A549 (cell line): ENCODE measurements around the gene RPS21. TPM values are rescaled to one million over a fixed set of nuclear protein-coding genes. Genes with fewer than 3 reads are reported as not detected.

ENCODE experiments used
- ATAC-seq, 2 experiments: fragments of 200-7000 bp in 1 of 2; fragments of >200 bp in 1 of 2; cut with Nextera tagmentation in 1 of 2; cut with Tn5 transposase in 1 of 2; 3 replicates each; pipeline versions ENCODE4 v1.8.0 to v1.9.1; 2018 to 2020; ENCODE audit warnings: mild to moderate bottlenecking in 1 of 2, moderate library complexity in 1 of 2
- CTCF ChIA-PET: fragments of 300-600 bp; sonication (Branson Sonifier 250); formaldehyde crosslinking; extraction: SDS; loops from one replicate; lab custom pipeline; 2021; ENCODE audit warnings: antibody characterized with exemption, inconsistent platforms; lab: Yijun Ruan, JAX
- POLR2A ChIA-PET: fragments of 350-600 bp; formaldehyde crosslinking; extraction: SDS; loops from one replicate; lab custom pipeline; 2021; ENCODE audit warnings: antibody characterized with exemption, inconsistent platforms; lab: Yijun Ruan, JAX
- DNase-seq, 2 experiments: peaks; one replicate each; pipeline versions ENCODE4 v3.0.0 to v3.0.0-alpha.2; 2011 to 2016; ENCODE audit warnings: low read depth in 1 of 2, low spot score in 1 of 2
- FAIRE-seq: peaks from 2 replicates; lab custom pipeline; 2011; peaks lifted over from hg19 to GRCh38; lab: Jason Lieb, UNC
- H3K27ac ChIP-seq, 2 experiments: fragments of >200 bp; sonication (Bioruptor Twin); formaldehyde crosslinking; 3 replicates each; pipeline ENCODE4 v1.5.1; 2016 to 2017
- H3K4me1 ChIP-seq: fragments of >200 bp; sonication (Bioruptor Twin); formaldehyde crosslinking; 3 replicates; pipeline ENCODE4 v1.6.1; 2016
- H3K4me2 ChIP-seq: fragments of >200 bp; sonication (Bioruptor Twin); formaldehyde crosslinking; 3 replicates; pipeline ENCODE4 v1.6.1; 2016
- H3K4me3 ChIP-seq: fragments of >200 bp; sonication (Bioruptor Twin); formaldehyde crosslinking; 3 replicates; pipeline ENCODE4 v1.5.1; 2016
- H3K9me3 ChIP-seq: fragments of >200 bp; sonication (Bioruptor Twin); formaldehyde crosslinking; 3 replicates; pipeline ENCODE4 v1.6.1; 2016
- ATOH8 ChIP-seq: fragments of 250-450 bp; sonication (Bioruptor Pico); IDR thresholded peaks from 2 replicates; pipeline ENCODE4 v1.5.0; 2020; ENCODE audit warnings: low read depth, mild to moderate bottlenecking, moderate library complexity
- BCL3 ChIP-seq: fragments of >200 bp; sonication (Bioruptor Twin); formaldehyde crosslinking; IDR thresholded peaks from 3 replicates; pipeline ENCODE4 v1.6.1; 2016
- CBX2 ChIP-seq: fragments of 200-600 bp; sonication (generic); IDR thresholded peaks from 2 replicates; pipeline ENCODE4 v1.6.1; 2016; ENCODE audit warnings: low read depth, mild to moderate bottlenecking, borderline replicate concordance
- CEBPB ChIP-seq, 2 experiments: fragments of >200 bp in 1 of 2; sonication (Bioruptor Twin) in 1 of 2; formaldehyde crosslinking in 1 of 2; IDR thresholded peaks; 2 replicates each; pipeline ENCODE4 v1.6.1; 2012 to 2016
- CHD2 ChIP-seq: fragments of 150-350 bp; IDR thresholded peaks from 2 replicates; pipeline ENCODE4 v1.6.1; 2014; ENCODE audit warnings: low read length; ENCODE audit not compliant: partially characterized antibody
- E2F6 ChIP-seq: IDR thresholded peaks from 2 replicates; pipeline ENCODE4 v1.6.1; 2012; ENCODE audit warnings: low read depth, borderline replicate concordance
- ELK1 ChIP-seq: fragments of 150-350 bp; IDR thresholded peaks from 2 replicates; pipeline ENCODE4 v1.6.1; 2014; ENCODE audit warnings: low read depth, mild to moderate bottlenecking, low read length
- EP300 ChIP-seq, 2 experiments: fragments of >200 bp; sonication (Bioruptor Twin); formaldehyde crosslinking; IDR thresholded peaks; 2 replicates in 1 of 2; 3 replicates in 1 of 2; pipeline ENCODE4 v1.6.1; 2016 to 2017
- ESRRA ChIP-seq: fragments of 150-350 bp; IDR thresholded peaks from 2 replicates; pipeline ENCODE4 v1.6.1; 2014; ENCODE audit warnings: mild to moderate bottlenecking, low read length, borderline replicate concordance
- FOSB ChIP-seq: fragments of 250-450 bp; sonication (Bioruptor Pico); IDR thresholded peaks from 2 replicates; pipeline ENCODE4 v1.5.0; 2020; ENCODE audit warnings: mild to moderate bottlenecking, moderate library complexity
- HDAC2 ChIP-seq: fragments of 200-600 bp; sonication (generic); IDR thresholded peaks from 2 replicates; pipeline ENCODE4 v1.6.1; 2016
- HEYL ChIP-seq: fragments of 250-450 bp; sonication (Bioruptor Pico); IDR thresholded peaks from 2 replicates; pipeline ENCODE4 v1.8.0; 2021; ENCODE audit warnings: mild to moderate bottlenecking, moderate library complexity
- HOXA7 ChIP-seq: fragments of 250-450 bp; sonication (Bioruptor Pico); IDR thresholded peaks from 2 replicates; pipeline ENCODE4 v1.5.0; 2020; ENCODE audit warnings: mild to moderate bottlenecking, moderate library complexity
- JUN ChIP-seq, 2 experiments: fragments of >200 bp; sonication (Bioruptor Twin); formaldehyde crosslinking; IDR thresholded peaks; 2 replicates in 1 of 2; 3 replicates in 1 of 2; pipeline ENCODE4 v1.6.1; 2016 to 2017
- KDM1A ChIP-seq: fragments of 200-600 bp; sonication (generic); IDR thresholded peaks from 2 replicates; pipeline ENCODE4 v1.6.1; 2016; ENCODE audit warnings: low read depth, mild to moderate bottlenecking
- KDM5A ChIP-seq: fragments of 200-600 bp; sonication (generic); IDR thresholded peaks from 2 replicates; pipeline ENCODE4 v1.6.1; 2016; ENCODE audit warnings: antibody characterized with exemption, mild to moderate bottlenecking
- MAFK ChIP-seq: fragments of 450-650 bp; IDR thresholded peaks from 2 replicates; pipeline ENCODE4 v1.6.1; 2014; ENCODE audit not compliant: partially characterized antibody
- MAX ChIP-seq: IDR thresholded peaks from 2 replicates; pipeline ENCODE4 v1.6.1; 2012
- MAZ ChIP-seq: fragments of 150-350 bp; IDR thresholded peaks from 2 replicates; pipeline ENCODE4 v1.6.1; 2014; ENCODE audit warnings: antibody characterized with exemption, low read depth, low read length, borderline replicate concordance
- MYC ChIP-seq: IDR thresholded peaks from 2 replicates; pipeline ENCODE4 v1.6.1; 2012; ENCODE audit warnings: mild to moderate bottlenecking, inconsistent platforms, low read length, improper control_type of control experiment, borderline replicate concordance
- NFE2L2 ChIP-seq: fragments of 150-350 bp; conservative IDR thresholded peaks from 2 replicates; pipeline ENCODE4 v1.6.1; 2014; ENCODE audit warnings: low read length
- NPAS2 ChIP-seq: fragments of 250-450 bp; sonication (Bioruptor Pico); IDR thresholded peaks from 2 replicates; pipeline ENCODE4 v1.8.0; 2022; ENCODE audit warnings: mild to moderate bottlenecking, moderate library complexity, borderline replicate concordance
- NR3C1 ChIP-seq: fragments of >200 bp; sonication (Bioruptor Twin); formaldehyde crosslinking; IDR thresholded peaks from 3 replicates; pipeline ENCODE4 v1.6.1; 2017
- PBX3 ChIP-seq: IDR thresholded peaks from 2 replicates; pipeline ENCODE4 v1.6.1; 2012
- PHF8 ChIP-seq: fragments of 200-600 bp; sonication (generic); IDR thresholded peaks from 2 replicates; pipeline ENCODE4 v1.6.1; 2016; ENCODE audit warnings: low read depth, mild to moderate bottlenecking, antibody characterized with exemption, moderate library complexity, borderline replicate concordance
- POLR2A ChIP-seq: IDR thresholded peaks from 2 replicates; pipeline ENCODE4 v1.6.1; 2012; ENCODE audit warnings: mild to moderate bottlenecking, low read length
- RAD21 ChIP-seq, 2 experiments: fragments of >200 bp in 1 of 2; sonication (Bioruptor Twin) in 1 of 2; formaldehyde crosslinking in 1 of 2; IDR thresholded peaks in 1 of 2; conservative IDR thresholded peaks in 1 of 2; 2 replicates in 1 of 2; 3 replicates in 1 of 2; pipeline ENCODE4 v1.6.1; 2012 to 2018; ENCODE audit warnings: inconsistent platforms in 1 of 2
- RCOR1 ChIP-seq: fragments of 150-350 bp; IDR thresholded peaks from 2 replicates; pipeline ENCODE4 v1.6.1; 2014; ENCODE audit warnings: antibody characterized with exemption, low read length, low read depth
- RFX5 ChIP-seq: fragments of 450-650 bp; IDR thresholded peaks from 2 replicates; pipeline ENCODE4 v1.7.1; 2014; ENCODE audit warnings: antibody characterized with exemption, mild to moderate bottlenecking, moderate library complexity
- RNF2 ChIP-seq: fragments of 200-600 bp; sonication (generic); IDR thresholded peaks from 2 replicates; pipeline ENCODE4 v1.6.1; 2016; ENCODE audit warnings: low read depth, mild to moderate bottlenecking, antibody characterized with exemption, moderate library complexity, borderline replicate concordance
- SMC3 ChIP-seq: fragments of >200 bp; sonication (Bioruptor Twin); formaldehyde crosslinking; IDR thresholded peaks from 3 replicates; pipeline ENCODE4 v1.6.1; 2018; ENCODE audit warnings: inconsistent platforms
- SREBF2 ChIP-seq: fragments of 450-650 bp; IDR thresholded peaks from 2 replicates; pipeline ENCODE4 v1.6.1; 2014; ENCODE audit warnings: mild to moderate bottlenecking, moderate library complexity
- TFCP2L1 ChIP-seq: fragments of 250-450 bp; sonication (Bioruptor Pico); IDR thresholded peaks from 2 replicates; pipeline ENCODE4 v1.5.0; 2021; ENCODE audit warnings: mild to moderate bottlenecking
- TP53 ChIP-seq: fragments of 250-450 bp; sonication (Bioruptor Pico); IDR thresholded peaks from 2 replicates; pipeline ENCODE4 v1.5.0; 2021; ENCODE audit warnings: mild to moderate bottlenecking, moderate library complexity
- ZFP36 ChIP-seq: fragments of 450-650 bp; IDR thresholded peaks from 2 replicates; pipeline ENCODE4 v1.6.1; 2014; ENCODE audit warnings: borderline replicate concordance; ENCODE audit not compliant: partially characterized antibody
- ZNF302 ChIP-seq: fragments of 250-450 bp; sonication (Bioruptor Pico); IDR thresholded peaks from 2 replicates; pipeline ENCODE4 v1.9.0; 2021; ENCODE audit warnings: inconsistent platforms, mild to moderate bottlenecking, moderate library complexity
- WGBS: methylation state at CpG from one replicate; pipeline ENCODE4 v1.1.6; 2017; ENCODE audit errors: missing lambda C conversion rate; 5-methylcytosine and 5-hydroxymethylcytosine counted together
- polyA plus RNA-seq, 4 experiments: library from polyadenylated mRNA; depleted of rRNA in 3 of 4; stranded (reverse); fragments of >200 nt; fragmentation: RNase III in 1 of 4; extraction: RNeasy Plus Mini Kit Qiagen cat#74134 plus additional on column Dnase treatment in 1 of 4; gene quantifications; 2 replicates in 3 of 4; 3 replicates in 1 of 4; pipeline ENCODE4 v1.2.3, GENCODE V29; 2011 to 2017

The RPS21 gene
- polyA plus RNA-seq, 2 of the 4 experiments (the other 2 are of a cell fraction) = 2,862 to 4,026 TPM

GRCh38 chr20:62376112-62377063 is 10.5 kb upstream of the RPS21 start:
- FAIRE-seq = no peak
- ChIA-PET POLR2A (interaction anchor here (1.3 to 1.4 kb wide), 2 partner anchors 9 to 74 kb away, joined by 3 read pairs; partner anchors contain the start of genes ADRM1 and LAMA5), CTCF (interaction anchor here (0.6 to 11.0 kb wide), 20 partner anchors 9 to 81 kb away, joined by 3 to 290 read pairs (median 4); partner anchors contain the start of genes ADRM1, LAMA5 and RPS21)
- Histone ChIP-seq H3K4me3 (no peak overlapping the region), H3K4me2 (peak overlapping the region; percentile 59), H3K27ac (peak overlapping the region; percentile 81 to 94), H3K4me1 (peaks cover 75% of the 10 kb centered on the region), H3K9me3 (no peaks in the 10 kb centered on the region)
- DNase-seq = peak in 1 of 2 experiments; percentile 81
- peak; percentile 70 to 85 for ATAC-seq
- whole genome bisulfite sequencing = 48% methylated on average over 24 of the region's 26 CpGs
- TF ChIP-seq RAD21 (conservative IDR thresholded peaks at IDR 0.05 in 1 of 2, IDR thresholded peaks at IDR 0.05 in 1 of 2) = peak; percentile 69 to 79
- TF ChIP-seq PHF8 = no peak
- no peak for TF ChIP-seq KDM1A
- peak in 1 of 2 experiments; percentile 9; a peak in 1 of 5 replicates for TF ChIP-seq JUN (IDR thresholded peaks at IDR 0.05)
- TF ChIP-seq ZFP36 = no peak
- no peak for TF ChIP-seq NPAS2
- TF ChIP-seq HEYL = no peak
- TF ChIP-seq MYC = no peak
- TF ChIP-seq CBX2 = no peak
- no peak for TF ChIP-seq TFCP2L1 (CRISPR knock-in tag)
- no peak for TF ChIP-seq RFX5
- TF ChIP-seq POLR2A = no peak
- TF ChIP-seq ATOH8 (CRISPR knock-in tag) = no peak
- TF ChIP-seq MAFK = peak; percentile 19
- peak; percentile 18; the same call in 1 of the 2 replicates for TF ChIP-seq PBX3
- no peak for TF ChIP-seq ELK1
- no peak for TF ChIP-seq SREBF2
- TF ChIP-seq BCL3 = no peak
- no peak for TF ChIP-seq FOSB (CRISPR knock-in tag)
- no peak for TF ChIP-seq EP300 (IDR thresholded peaks at IDR 0.05)
- TF ChIP-seq E2F6 = no peak
- TF ChIP-seq MAX = peak; percentile 50; the same call in 1 of the 2 replicates
- no peak for TF ChIP-seq HOXA7 (CRISPR knock-in tag)
- no peak for TF ChIP-seq KDM5A
- no peak for TF ChIP-seq ESRRA
- TF ChIP-seq CEBPB (IDR thresholded peaks at IDR 0.05) = no peak
- TF ChIP-seq CHD2 = no peak
- TF ChIP-seq RNF2 = no peak
- no peak for TF ChIP-seq MAZ
- TF ChIP-seq ZNF302 (CRISPR knock-in tag) = no peak
- TF ChIP-seq NFE2L2 = no peak
- peak; percentile 79 for TF ChIP-seq SMC3
- TF ChIP-seq HDAC2 = no peak
- TF ChIP-seq NR3C1 = no peak
- TF ChIP-seq TP53 = no peak
- TF ChIP-seq RCOR1 = no peak
